Measurements from ENCODE around the gene RAB10. TPM values are rescaled to one million over a fixed set of nuclear protein-coding genes. Genes with fewer than 3 reads are reported as not detected.
"Not testable (repeated sequence)": the region's sequence is repeated elsewhere in the genome, so short reads cannot be mapped to it uniquely, and the experiment has no call there.

The RAB10 gene
- total and polyA plus RNA-seq, 7 donors: 57.1 to 116 (median 92.0) TPM

GRCh38 chr2:26089337-26089736, 55.5 kb downstream of the RAB10 start:
- H3K4me3 ChIP-seq: no peak overlapping the region
- TF ChIP-seq POLR2A (IDR thresholded peaks at IDR 0.05): no peak
- H3K9me3 ChIP-seq: no peaks in the 10 kb centered on the region
- no peak for DNase-seq
- H3K36me3 ChIP-seq: no peaks in the 10 kb centered on the region
- WGBS, 2 donors: 95 to 97% methylated on average over 2 of the region's 2 CpGs
- no peaks in the 10 kb centered on the region for H3K27me3 ChIP-seq
- H3K4me1 ChIP-seq: peaks cover 0 to 19% (median 15%) of the 10 kb centered on the region in 4 donors
- intact Hi-C loops (cut with DNase I): loop anchor here (5.0 kb wide), 1 partner anchor 58 kb away; no protein-coding TSS in a partner anchor
- no peak overlapping the region for H3K27ac ChIP-seq

- H3K36me3 ChIP-seq: no peaks in the 10 kb centered on the region
- TF ChIP-seq POLR2AphosphoS5 (IDR thresholded peaks at IDR 0.05) (no peak), CTCF (IDR thresholded peaks at IDR 0.05) (no peak), EP300 (IDR thresholded peaks at IDR 0.05) (no peak), POLR2A (IDR thresholded peaks at IDR 0.05) (no peak)
- no peaks in the 10 kb centered on the region for H3K9me3 ChIP-seq
- no peak for DNase-seq
- H3K27me3 ChIP-seq: no peaks in the 10 kb centered on the region
- peaks cover 0 to 18% (median 12%) of the 10 kb centered on the region in 4 donors for H3K4me1 ChIP-seq
- 91 to 95% methylated on average over 5 of the region's 5 CpGs for WGBS, 2 donors
- no peak overlapping the region for H3K4me3 ChIP-seq
- intact Hi-C loops (cut with DNase I): no loop called here
- H3K27ac ChIP-seq: no peak overlapping the region
Measured at GRCh38 chr2:26095758-26096157, 61.9 kb downstream of the RAB10 start.

- Histone ChIP-seq H3K9me3 (no peaks in the 10 kb centered on the region), H3K36me3 (peaks cover 0 to 3% (median 0%) of the 10 kb centered on the region in 4 donors), H3K27me3 (no peaks in the 10 kb centered on the region), H3K27ac (no peak overlapping the region), H3K4me3 (no peak overlapping the region), H3K4me1 (peaks cover 0 to 18% (median 12%) of the 10 kb centered on the region in 4 donors)
- no peak for DNase-seq
- intact Hi-C loops (cut with DNase I): no loop called here
- TF ChIP-seq POLR2A (IDR thresholded peaks at IDR 0.05) (no peak), EP300 (IDR thresholded peaks at IDR 0.05) (no peak), CTCF (IDR thresholded peaks at IDR 0.05) (no peak), POLR2AphosphoS5 (IDR thresholded peaks at IDR 0.05) (no peak)
- WGBS, 2 donors: 94 to 97% methylated on average over 1 of the region's 1 CpG
Measured at GRCh38 chr2:26099933-26100332, 66.0 kb downstream of the RAB10 start.

- DNase-seq: no peak
- Histone ChIP-seq H3K4me1 (peaks cover 0 to 18% (median 12%) of the 10 kb centered on the region in 4 donors), H3K36me3 (peaks cover 0 to 3% (median 0%) of the 10 kb centered on the region in 4 donors), H3K27ac (no peak overlapping the region), H3K9me3 (no peaks in the 10 kb centered on the region), H3K4me3 (no peak overlapping the region), H3K27me3 (no peaks in the 10 kb centered on the region)
- TF ChIP-seq POLR2AphosphoS5 (IDR thresholded peaks at IDR 0.05) (no peak), EP300 (IDR thresholded peaks at IDR 0.05) (no peak), CTCF (IDR thresholded peaks at IDR 0.05) (no peak), POLR2A (IDR thresholded peaks at IDR 0.05) (no peak)
- intact Hi-C loops (cut with DNase I): no loop called here
- 73 to 83% methylated on average over 1 of the region's 1 CpG for WGBS, 2 donors
Measured at GRCh38 chr2:26100384-26100783, 66.5 kb downstream of the RAB10 start.

- TF ChIP-seq POLR2A (IDR thresholded peaks at IDR 0.05): no peak
- no peak for TF ChIP-seq POLR2AphosphoS5 (IDR thresholded peaks at IDR 0.05)
- TF ChIP-seq CTCF (IDR thresholded peaks at IDR 0.05): no peak
- no peak for TF ChIP-seq EP300 (IDR thresholded peaks at IDR 0.05)
- 97 to 98% methylated on average over 4 of the region's 4 CpGs for WGBS, 2 donors
- H3K4me1 ChIP-seq: peaks cover 0 to 12% (median 9%) of the 10 kb centered on the region in 4 donors
- no peaks in the 10 kb centered on the region for H3K9me3 ChIP-seq
- H3K4me3 ChIP-seq: no peak overlapping the region
- DNase-seq: no peak
- no peaks in the 10 kb centered on the region for H3K27me3 ChIP-seq
- intact Hi-C loops (cut with DNase I): no loop called here
- peaks cover 0 to 3% (median 0%) of the 10 kb centered on the region in 4 donors for H3K36me3 ChIP-seq
- H3K27ac ChIP-seq: no peak overlapping the region
Measured at GRCh38 chr2:26103752-26104151, 69.9 kb downstream of the RAB10 start.

- not testable (repeated sequence) for H3K4me1 ChIP-seq, H3K4me3 ChIP-seq
Measured at GRCh38 chr2:26108701-26109100, 74.8 kb downstream of the RAB10 start.

More at GRCh38 chr2:26108701-26109100, 74.8 kb downstream of the RAB10 start:
- peaks cover 0 to 24% (median 5%) of the 10 kb centered on the region in 4 donors for H3K36me3 ChIP-seq
- DNase-seq; H3K27ac ChIP-seq; H3K27me3 ChIP-seq; intact Hi-C loops (cut with DNase I); H3K9me3 ChIP-seq: not testable (repeated sequence)
- WGBS, 2 donors: 96 to 99% methylated on average over 6 of the region's 6 CpGs
